NCI-H748 (cell line): ENCODE measurements around the gene ACAD8.
A peak's percentile ranks its signal among the peaks of the same experiment; 100 is the strongest.
"Not testable (repeated sequence)": the region's sequence is repeated elsewhere in the genome, so short reads cannot be mapped to it uniquely, and the experiment has no call there.

ENCODE experiments used
- DNase-seq: peaks from one replicate; lab custom pipeline; 2025; ENCODE audit not compliant: unreplicated experiment; lab: John Stamatoyannopoulos, UW

ACAD8 gene

GRCh38 chr11:134266841-134267251 lies 13.5 kb downstream of the ACAD8 start:
- no peak for DNase-seq

GRCh38 chr11:134267461-134267860 lies 14.1 kb downstream of the ACAD8 start:
- no peak for DNase-seq

GRCh38 chr11:134267966-134268365 lies 14.6 kb downstream of the ACAD8 start:
- DNase-seq: no peak

GRCh38 chr11:134270250-134270714 lies 16.9 kb downstream of the ACAD8 start:
- DNase-seq: peak; percentile 25

- no peak for DNase-seq
Observed at GRCh38 chr11:134271978-134272377, 18.6 kb downstream of the ACAD8 start.

GRCh38 chr11:134272381-134273316 lies 19.3 kb downstream of the ACAD8 start:
- no peak for DNase-seq

GRCh38 chr11:134273317-134273712 lies 19.9 kb downstream of the ACAD8 start:
- DNase-seq: no peak

- DNase-seq: no peak
Observed at GRCh38 chr11:134275188-134275533, 21.8 kb downstream of the ACAD8 start.

- DNase-seq: peak; percentile 69
Observed at GRCh38 chr11:134275534-134276395, 22.4 kb downstream of the ACAD8 start, which contains the start of gene GLB1L3. Gene GLB1L3 (plus strand): TSS chr11:134276379. CDS start chr11:134276741, 362 bp downstream.

GRCh38 chr11:134276396-134277182 lies 23.2 kb downstream of the ACAD8 start:
- peak; percentile 62 for DNase-seq

- no peak for DNase-seq
Observed at GRCh38 chr11:134277183-134278001, 24.0 kb downstream of the ACAD8 start.

- no peak for DNase-seq
Observed at GRCh38 chr11:134278356-134278755, 25.0 kb downstream of the ACAD8 start.

- not testable (repeated sequence) for DNase-seq
Observed at GRCh38 chr11:134281635-134282034, 28.3 kb downstream of the ACAD8 start.

GRCh38 chr11:134282121-134283045 lies 29.0 kb downstream of the ACAD8 start:
- no peak for DNase-seq

GRCh38 chr11:134283461-134284230 lies 30.3 kb downstream of the ACAD8 start:
- no peak for DNase-seq

GRCh38 chr11:134284349-134284748 lies 31.0 kb downstream of the ACAD8 start:
- DNase-seq: not testable (repeated sequence)

GRCh38 chr11:134287561-134287960 lies 34.2 kb downstream of the ACAD8 start:
- DNase-seq: no peak

GRCh38 chr11:134288486-134288885 lies 35.1 kb downstream of the ACAD8 start:
- DNase-seq: no peak
